ENCODE measurements around the gene CDH3.

Gene CDH3

GRCh38 chr16:68739964-68740627 lies 95.0 kb downstream of the CDH3 start:
- DNase-seq: no peak

- no peak for DNase-seq
Observed at GRCh38 chr16:68740628-68741346, 95.7 kb downstream of the CDH3 start.

GRCh38 chr16:68743664-68744063 lies 98.6 kb downstream of the CDH3 start:
- no peak for DNase-seq

GRCh38 chr16:68744744-68745280 lies 99.7 kb downstream of the CDH3 start:
- DNase-seq: no peak

- DNase-seq: no peak
Observed at GRCh38 chr16:68746951-68747350, 101.8 kb downstream of the CDH3 start.

GRCh38 chr16:68749432-68749831 lies 104.3 kb downstream of the CDH3 start:
- DNase-seq: no peak
